SKM-1 (cell line): Measurements from ENCODE around the gene MAPK14.
"Not testable (repeated sequence)": the region's sequence is repeated elsewhere in the genome, so short reads cannot be mapped to it uniquely, and the experiment has no call there.

Experiments used
- DNase-seq: peaks from one replicate; lab custom pipeline; 2025; ENCODE audit not compliant: unreplicated experiment; lab: John Stamatoyannopoulos, UW

Gene MAPK14

DNA sequence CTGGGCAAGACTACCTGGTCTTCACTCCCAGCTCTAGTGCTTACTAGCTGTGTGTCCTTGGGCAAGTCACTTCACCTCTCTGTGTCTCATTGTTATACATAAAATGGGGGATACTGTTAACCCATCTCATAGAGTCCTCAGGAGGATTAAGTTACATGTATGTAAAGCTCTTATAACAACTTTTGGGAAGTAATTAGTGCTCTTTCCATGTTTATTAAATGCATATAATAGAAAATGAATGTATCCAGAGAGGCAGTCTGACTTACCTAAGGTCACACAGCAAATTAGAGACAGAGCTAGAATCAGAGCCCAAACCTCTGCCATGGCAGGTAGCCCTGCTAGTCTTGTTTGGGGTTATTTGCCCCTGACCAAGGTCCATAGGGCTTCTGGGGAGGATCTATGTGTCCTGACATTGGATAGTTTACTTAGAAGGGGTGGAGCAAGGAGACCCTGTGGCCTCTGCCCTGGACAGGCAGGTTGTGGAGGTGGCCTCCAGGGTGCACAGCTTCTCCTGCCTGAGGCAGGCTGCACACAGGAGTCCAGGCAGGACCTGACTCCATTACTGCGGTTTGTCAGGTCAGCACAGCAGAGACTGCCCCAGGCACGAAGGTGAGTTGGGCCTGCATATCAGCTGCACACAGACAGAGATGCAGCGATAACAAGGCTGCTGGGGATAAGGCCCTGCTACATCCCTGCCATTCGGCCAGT is 94.3 kb downstream of the MAPK14 start:
- DNase-seq: no peak

- DNase-seq: no peak
These were observed 95.1 kb downstream of the MAPK14 start for GRCh38 chr6:36122495-36123269.

DNA sequence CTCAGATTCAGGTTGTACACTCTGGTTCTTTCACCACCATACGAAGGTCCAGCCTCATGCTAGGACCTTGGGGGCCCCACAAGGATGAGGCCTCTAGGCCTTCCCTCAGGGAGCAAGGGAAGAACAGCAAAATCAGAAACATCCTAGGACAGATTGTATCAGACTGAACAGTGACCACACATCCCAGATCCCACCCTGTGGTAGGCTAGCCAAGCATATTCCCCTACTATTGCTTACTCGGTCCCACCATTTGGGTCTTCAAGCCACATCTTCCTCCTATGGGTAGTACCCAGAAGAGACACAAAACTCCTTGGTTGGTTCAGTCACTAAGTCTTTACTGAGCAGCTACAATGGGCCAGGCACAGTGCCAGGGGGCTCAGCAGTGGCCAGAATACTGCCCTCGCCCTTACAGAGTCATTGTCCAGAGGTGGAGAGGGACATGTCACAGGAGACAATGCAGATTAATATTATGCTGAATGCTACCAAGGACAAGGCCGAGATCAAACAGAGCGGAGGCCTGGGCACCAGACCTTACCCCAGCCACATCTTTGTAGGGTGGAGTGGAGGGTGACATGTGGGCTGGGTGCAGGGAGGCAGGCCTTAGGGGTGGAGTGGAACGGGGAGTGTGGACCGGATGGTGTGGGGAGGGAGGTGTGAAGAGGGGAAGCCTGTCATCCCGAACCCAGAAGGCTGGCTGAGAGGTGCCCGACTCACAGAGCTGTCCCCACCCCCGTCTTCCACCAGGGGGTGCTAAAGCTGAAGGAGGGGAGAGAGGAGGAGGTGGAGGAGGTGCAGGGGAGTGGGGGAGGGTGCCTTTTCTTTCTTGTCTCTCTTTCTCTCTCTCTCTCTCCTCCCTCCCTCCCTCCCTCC is 95.9 kb downstream of the MAPK14 start:
- peak; percentile 52 for DNase-seq

DNA sequence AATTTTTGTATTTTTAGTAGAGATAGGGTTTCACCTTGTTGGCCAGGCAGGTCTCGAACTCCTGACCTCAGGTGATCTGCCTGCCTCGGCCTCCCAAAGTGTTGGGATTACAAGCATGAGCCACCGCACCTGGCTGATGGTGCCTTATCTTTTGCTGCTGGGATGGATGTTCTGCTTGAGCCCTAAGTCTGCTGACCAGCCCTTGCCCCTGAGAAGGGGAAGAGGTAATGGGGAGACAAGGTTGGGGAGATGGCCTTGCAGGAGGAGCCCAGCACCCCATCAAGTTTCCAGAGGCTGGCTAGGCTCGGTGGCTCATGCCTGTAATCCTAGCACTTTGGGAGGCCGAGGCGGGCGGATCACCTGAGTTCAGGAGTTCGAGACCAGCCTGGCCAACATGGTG is 96.7 kb downstream of the MAPK14 start:
- not testable (repeated sequence) for DNase-seq

DNA sequence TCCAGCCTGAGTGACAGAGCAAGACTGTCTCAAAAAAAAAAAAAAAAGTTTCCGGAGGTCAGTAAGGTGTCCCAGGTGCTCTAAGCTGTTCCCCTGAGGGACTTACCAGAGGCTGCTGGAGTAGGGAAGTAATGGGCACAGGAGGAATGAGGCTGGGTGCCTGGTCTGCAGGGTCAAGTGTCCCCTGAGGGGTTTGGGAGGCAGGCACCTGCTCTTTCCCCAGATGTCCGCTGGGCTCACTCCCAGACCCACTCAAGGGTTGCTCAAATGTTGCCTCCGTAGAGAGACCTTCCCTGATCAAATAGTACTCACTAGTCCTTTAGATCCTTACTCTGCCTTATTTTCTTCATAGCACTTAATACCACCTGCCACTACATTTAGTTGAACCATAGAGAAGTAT is 97.3 kb downstream of the MAPK14 start:
- DNase-seq: no peak

DNA sequence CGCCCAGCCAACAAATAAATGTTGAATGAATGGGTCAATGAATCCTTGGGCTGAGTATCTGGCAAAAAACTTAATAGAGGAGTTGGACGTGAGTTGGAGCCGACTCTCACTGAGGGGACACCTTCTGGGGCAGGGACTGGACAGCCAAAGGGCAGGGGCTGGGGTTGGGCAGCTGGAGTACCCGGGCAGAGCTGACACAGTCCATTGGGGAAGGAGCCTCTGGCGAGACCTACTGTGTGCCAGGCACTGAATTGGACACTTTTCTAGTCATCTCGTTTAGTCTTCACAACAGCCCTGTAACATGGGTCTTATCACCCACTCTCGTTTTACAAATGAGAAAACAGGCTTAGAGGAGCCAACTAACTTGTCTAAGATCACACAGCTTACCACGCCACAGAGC is 98.0 kb downstream of the MAPK14 start:
- DNase-seq: no peak

DNA sequence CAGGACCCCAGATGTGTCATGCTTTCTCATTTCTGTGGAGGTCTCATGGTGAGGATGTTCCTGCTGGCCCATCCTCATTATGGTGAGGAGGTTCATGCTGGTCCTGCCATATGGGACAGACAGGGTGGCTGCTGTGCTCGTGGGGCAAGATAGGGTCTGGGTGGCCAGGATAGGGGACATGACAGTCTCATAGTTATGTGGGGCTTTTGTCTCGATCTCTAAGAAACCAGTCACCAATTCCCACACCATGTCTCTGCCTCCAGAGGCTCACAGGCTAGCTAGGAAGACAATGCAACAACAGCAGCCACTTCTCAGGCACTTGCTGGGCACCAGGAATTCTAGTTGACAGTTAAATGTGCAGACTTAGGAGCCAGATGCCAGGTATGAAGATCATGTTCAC is 98.5 kb downstream of the MAPK14 start:
- no peak for DNase-seq

DNA sequence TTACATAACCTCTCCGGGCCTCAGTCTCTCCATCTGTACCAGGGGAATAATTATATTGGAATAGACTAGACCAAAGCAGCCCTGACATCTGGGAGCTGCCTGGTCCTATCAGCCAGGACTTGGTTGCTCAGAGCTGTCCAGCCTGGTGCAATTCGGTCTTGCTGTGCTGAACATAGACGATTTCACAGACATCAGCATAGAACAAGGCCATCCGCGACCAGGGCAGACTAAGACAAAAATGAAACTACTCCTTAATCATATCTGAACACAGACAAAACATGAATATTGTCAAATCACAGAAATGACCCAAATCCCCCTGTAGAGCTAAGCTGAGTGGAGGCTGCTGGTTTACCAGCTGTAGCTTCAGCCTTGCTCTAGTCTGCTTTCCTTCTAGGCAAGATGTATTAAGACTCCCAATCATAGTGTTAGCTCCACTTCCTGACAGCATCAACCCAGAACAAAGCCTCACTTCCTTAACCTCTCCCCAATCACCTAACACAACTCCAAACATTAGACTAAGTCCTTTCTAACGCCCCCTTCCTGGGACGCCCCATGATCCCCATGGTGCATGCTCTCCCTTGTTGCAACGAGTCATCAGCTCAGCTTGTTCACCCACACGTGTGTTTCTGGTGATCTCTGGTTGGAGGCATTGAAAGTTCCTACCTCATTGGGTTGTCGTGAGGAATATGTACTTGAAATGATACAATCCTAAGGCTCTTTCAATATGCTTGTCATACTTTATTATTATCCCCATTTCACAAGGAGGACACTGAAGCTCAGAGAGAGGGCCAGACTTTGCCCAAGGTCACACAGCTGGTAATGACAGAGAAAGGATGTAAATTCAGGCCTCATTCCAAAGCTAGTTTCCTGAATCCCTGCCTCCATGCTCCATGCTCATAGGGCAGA is 99.2 kb downstream of the MAPK14 start:
- DNase-seq: no peak

- DNase-seq: no peak
These were observed 99.9 kb downstream of the MAPK14 start for GRCh38 chr6:36127462-36128016.

GRCh38 chr6:36128073-36128472 is 100.5 kb downstream of the MAPK14 start:
- DNase-seq: no peak

DNA sequence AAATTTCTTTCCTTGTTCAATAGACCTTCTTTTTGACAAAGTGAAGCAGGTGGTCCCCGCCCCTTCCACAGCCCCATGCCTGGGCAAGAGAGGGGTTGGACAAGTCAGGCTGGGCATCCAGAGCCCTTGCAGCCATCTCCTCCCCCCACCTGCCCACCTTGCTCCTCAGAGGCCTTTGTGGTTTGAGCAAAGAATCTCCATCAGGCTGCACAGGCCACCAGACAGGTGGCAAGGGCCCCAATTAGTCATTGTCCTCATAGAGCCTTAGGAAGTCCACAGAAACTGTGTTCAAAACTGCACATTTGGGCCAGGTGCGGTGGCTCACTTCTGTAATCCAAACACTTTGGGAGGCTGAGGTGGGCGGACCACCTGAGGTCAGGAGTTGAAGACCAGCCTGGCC is 101.2 kb downstream of the MAPK14 start:
- no peak for DNase-seq

GRCh38 chr6:36129334-36129733 is 101.7 kb downstream of the MAPK14 start:
- DNase-seq: not testable (repeated sequence)

DNA sequence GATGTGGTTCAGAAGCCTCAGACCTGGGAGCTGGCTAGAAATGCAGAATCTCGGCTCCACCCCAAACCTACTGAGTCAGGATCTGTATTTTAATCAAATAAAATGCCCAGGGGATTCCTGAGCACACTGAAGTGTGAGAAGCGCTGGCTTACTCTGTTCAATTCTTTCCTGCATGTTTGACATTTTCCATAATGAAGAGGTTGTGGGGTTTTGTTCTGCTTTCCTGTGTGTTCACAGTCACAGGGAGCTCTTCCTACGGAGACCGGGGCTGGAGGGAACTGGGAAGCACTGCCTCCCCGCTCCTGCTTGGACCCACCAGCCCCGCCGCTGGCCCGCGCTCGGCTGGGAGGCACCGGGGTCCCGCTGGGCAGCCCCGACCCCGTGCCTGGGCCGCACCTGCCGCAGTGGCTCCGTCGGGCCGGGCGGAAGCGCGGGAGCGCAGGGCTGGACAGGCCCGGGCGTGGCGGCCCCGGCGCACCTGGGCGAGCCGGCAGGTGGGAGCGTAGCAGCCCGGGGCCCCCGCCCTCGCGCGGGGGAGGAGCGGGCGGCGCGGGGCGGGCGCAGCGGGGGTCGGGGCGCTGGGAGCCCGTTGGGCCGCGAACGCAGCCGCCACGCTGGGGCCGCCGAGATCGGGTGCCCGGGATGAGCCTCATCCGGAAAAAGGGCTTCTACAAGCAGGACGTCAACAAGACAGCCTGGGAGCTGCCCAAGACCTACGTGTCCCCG is 102.5 kb downstream of the MAPK14 start, which contains the start of gene MAPK13:
MAPK13 (plus strand) TSS at position 573 of the 726 bp plus-strand sequence; CDS start at position 643, 70 bp downstream.
- no peak for DNase-seq

DNA sequence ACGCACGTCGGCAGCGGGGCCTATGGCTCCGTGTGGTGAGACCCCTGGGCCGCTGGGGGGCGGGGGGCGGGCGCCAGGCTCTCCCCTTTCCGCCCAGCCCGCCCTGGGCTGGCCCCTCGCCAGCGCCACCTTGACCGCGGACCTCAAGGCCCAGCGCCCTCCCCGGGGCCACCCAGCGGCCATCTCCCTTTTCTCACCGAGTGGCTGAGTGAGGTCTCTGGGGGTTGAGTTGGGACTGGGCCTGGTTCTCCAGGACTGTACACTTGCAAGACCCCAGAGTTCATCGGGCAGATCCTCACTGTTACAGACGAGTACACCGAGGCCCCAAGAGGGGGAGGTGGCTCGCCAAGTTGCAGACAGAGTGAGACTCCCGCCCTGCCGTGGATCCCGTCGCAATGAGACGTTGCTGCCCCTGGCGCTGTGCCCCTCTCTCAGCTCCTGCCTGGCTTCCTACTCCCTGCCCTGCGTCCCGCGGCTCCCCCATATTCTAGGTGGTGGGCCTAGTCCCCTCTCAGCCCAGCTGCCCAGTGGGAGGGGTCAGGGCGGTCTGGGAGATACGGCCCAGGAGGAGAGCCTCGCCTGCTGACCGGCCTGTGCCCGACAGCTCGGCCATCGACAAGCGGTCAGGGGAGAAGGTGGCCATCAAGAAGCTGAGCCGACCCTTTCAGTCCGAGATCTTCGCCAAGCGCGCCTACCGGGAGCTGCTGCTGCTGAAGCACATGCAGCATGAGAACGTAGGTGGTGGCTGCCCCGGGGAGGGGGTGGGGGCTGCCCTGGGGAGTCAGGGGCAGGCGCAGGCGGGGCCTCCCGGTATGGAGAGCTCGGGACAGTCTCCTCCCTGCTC is 103.3 kb downstream of the MAPK14 start:
- DNase-seq: no peak

DNA sequence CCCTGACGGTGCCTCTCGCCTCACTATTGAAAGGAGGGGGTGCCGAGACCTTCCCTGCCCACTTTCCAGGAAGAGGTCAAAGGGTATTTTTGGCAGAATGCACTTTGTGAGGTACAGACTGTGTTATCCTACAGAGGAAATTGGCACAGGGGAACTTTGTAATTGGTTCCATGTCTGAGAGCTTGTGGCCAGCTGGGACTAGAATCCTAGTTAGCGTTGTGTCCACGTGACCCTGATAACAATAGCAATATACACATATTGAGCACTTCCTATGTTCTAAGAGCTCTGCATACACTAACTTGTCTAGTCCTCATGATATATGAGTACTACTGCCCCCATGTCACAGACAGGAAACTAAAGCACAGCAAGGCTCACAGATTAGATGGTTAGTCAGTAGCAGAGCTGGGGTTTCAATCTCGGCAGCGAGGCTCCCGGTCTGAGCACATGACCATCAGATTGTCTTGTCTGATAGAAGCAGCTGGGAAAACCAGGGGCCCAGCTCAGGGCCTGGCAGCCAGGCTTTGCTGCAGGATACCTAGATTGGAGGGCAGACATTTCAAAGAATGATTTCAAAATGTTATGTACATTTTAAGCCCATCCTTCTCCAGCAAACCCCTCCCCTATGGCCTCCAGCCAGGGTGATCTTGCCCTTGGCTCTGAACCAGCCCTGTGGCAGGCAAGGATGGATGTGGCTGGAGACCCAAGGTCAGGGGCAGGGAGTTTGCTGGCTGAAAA is 104.1 kb downstream of the MAPK14 start:
- no peak for DNase-seq

GRCh38 chr6:36132246-36132895 is 104.8 kb downstream of the MAPK14 start:
- no peak for DNase-seq

DNA sequence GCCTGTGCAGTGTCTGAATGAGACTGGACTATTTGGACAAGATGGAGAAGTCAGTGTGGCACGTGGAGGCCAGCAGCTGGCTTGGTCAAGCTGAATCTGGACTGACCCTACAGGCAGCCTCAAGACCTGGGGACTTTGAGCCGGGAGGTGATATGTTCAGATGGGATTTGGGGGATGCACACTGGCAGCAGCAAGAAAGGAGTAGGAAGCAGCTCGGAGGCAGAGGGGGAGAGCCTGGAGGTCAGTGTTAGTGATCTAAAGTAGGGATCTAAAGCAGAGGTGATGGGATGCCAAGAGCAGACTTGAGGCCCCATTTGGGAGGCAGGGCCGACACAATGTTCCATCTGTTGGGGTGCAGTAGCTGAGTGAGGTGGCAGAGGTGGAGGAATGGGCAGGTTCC is 105.5 kb downstream of the MAPK14 start:
- no peak for DNase-seq
